ENCODE data around the gene C11orf97.

C11orf97 gene

DNA sequence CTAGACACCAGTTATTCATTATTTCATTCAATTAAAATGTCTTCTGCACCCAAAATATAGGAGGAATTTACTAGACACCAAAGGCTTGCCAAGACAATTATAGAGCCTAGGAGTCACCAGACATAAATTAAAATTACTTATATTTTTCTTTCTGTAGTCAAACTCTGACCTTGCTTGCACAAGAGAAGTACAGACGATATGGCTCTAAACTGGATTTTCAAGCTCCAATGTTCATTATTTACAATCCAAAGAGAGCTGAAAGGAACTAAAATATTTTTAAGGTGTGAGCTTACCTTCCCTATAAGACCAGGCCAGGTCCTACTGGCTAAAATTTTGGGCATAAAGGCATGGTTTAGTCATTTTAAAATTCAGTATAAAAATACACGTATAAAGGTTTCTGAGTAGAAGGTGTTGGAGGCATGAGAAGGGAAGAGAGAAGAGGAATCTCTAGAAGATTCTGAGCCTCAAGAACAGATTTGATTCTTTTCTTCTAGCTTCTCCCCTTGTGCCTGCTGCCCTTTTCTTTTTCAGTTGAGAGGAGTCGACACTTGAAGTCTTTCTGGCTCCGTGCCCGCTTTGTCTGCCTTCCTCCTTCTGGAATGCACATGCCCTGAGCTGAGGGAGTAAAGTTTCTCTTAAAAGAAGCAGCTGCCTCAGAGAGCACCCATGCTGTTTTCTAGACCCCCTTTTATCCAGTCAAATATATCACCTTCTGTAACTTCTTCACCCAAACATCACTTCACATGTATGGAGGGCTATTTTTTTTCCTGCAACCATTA lies 13.5 kb downstream of the C11orf97 start:
- no peak for DNase-seq

DNA sequence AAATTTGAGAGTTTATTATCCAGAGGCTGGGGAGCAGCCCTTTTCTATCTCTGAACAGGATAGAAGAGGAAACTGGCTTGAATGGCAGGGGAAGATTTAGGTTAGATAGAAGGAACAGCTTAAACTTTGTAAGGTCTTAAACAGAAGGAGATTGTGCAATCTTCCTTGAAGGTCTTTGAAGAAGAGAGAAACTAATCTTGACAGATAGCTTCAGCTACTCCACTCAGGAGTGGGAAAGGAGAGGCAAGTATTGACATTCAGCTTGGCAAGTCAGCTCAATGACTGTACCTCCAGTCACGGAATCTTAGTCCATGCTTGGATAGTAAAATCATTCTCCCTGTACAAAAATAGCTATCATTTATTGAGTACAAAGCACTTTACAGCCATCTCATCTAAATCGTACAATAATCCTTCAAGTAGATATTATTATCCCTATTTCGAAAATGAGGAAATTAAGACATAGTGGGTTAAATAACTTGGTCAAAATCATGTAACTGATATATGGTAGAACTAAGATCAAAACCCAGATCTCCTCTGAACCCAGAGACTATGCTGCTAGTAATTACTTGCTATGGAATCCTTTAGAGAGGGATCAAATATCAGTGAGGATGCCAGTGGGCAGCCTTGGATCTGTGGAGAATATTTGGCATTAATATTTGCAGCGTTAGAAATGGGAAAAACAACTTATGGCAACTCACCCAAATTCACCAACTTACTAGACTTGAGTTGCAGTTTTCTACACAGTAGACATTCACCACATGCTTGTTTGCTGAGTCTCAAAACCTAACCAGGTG lies 14.6 kb downstream of the C11orf97 start:
- DNase-seq = no peak

DNA sequence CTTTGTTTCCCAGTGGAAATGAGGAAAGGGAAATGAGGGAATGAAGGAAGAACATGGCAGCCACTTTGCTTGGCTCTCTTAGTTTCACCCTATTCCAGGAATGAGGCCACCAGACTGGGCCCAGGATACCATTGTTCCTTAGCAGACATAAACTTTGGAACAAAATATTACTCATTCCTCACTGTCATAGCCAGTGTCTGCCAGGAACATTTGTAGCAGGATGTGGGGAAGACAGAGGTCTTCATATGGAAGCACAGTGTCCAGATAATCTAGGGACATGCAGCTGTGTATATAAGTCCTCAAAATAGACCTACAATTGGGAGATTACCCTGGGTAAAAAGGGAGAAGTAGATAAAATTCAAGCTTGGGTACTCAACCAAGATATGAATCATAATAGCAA lies 16.3 kb downstream of the C11orf97 start:
- no peak for DNase-seq

DNA sequence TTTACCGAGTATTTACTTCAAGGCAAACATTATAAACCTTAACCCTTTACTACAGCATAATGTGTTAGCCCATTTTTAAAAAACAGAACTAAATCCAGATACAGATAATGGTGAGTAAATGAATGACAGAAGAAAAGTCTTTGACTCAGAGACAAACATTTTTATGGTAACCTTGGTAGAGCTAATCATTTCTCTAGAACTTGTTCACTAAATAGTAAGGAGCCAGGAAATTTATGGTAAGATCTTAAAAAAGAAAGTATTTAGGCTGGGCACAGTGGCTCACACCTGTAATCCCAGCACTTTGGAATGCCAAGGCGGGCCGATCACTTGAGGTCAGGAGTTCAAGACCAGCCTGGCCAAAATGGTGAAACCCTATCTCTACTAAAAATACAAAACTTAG lies 19.9 kb downstream of the C11orf97 start:
- no peak for DNase-seq

DNA sequence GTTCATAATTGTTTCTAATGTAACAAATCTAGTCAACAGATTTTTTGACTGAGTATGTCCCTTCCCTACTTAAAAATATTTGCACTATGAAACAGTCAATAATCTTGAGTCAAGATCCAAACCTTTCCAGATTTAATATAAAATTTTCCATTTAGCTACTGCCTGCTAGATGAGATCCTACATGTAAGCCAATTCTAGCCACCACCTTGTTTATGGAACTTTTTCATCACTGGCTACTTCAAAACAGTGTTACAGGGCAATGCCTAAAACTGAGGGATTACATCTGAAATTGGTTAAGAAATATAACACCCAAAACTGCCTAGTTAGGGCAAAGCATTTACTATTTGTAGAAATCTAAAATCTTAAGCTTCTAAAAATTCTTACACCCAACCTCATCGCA lies 20.9 kb downstream of the C11orf97 start:
- no peak for DNase-seq

DNA sequence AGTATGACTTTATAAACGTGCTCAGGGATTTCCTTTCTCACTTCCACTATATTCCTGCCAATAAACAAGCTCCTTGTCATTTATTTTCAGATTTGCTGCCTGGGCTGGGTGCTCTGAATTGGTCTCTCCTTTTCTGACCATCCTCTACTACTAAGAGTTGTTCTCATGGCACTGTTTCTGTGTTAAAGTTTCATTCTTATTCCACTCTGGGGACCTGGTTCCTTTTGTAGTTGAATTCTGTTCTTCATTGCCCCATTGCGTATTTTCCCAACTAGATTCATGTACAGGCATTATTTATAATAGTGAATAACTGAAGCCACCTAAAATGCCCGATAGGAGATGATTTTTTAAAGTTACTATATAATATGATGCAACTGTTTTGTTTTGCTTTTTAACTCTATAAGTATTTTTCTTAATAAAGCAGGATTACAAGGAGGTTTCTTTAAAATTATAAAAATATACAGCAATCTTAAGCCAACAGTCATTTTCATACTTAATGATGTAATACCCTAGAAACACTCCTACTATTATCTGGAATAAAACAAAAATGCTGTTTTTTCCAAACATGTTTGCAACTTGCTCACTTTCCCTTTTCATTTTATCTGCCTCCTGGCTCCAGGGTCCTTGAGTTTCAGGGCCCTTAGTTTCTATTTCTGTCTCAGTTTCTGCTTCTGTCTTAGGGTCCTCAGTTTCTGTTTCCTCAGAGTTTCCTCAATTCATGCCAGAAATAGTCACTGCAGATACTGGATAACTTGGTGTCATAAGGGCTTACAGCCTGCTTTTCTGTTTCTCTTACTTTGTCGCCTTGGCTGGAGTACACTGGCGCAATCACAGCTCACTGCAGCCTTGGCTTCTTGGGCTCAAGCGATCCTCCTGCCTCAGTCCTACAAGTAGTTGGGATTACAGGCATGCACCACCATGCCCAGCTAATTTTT lies 21.7 kb downstream of the C11orf97 start:
- no peak for DNase-seq

DNA sequence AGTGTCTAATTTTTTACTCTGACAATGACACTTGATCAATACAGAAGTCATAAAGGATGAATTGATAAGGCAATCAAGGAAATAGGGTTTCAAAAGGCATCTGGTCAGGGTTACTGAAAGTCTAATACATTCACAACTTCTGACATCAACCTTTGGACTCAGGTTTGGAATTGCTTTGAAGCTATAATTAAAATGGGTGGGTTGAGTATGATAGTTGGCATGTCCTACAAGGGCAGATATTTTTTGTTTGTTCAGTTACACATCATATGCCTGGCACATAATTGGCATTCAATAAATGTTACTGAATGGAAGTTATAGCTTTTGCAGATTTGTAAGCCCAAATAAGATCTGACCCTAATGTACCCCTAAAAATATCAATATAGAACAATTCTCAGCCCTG lies 24.1 kb downstream of the C11orf97 start:
- no peak for DNase-seq

DNA sequence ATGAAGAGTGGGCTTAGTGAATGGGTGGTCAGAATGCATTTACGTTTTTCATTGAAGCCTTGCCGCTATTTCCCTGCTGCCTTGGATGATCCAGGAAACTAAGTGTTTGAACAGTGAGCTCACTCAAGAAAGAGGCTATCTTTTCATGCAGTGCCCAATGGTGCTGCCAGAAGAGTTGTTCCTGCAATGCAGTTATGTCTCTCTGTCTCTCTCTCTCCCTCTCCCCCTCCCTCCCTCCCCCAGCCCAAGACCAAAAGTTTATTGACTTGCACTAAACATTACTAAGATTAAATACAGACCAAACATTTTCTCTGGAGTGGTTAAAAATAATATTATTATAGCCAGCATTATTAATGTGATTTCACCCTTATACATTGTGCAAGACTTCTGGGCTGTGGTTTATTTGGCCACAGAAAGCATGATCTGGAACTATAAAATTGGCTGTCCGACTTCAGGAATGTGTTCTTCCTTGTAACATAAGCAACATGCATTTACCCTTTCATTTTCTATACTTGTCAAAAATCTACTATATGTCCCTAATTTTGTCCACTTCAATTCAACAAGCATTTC lies 24.9 kb downstream of the C11orf97 start:
- DNase-seq = no peak

DNA sequence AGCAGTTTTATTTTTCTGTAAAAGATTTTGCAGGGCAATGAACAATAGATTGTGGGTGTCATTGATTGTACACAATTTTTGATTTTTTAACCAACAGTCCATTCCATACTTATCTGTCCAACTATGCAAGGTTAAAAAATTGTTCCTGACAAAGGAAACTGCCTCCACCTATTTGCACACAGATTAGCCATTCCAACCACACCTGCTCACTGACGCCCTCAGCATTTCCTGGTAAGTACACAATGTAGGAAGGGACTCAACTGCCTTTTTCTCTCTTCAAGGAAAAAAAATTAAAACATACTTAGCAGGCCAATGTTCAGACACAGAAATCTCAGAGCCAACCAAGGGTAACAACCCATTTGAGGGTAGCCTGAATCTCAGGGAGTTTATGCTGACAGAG lies 27.2 kb downstream of the C11orf97 start:
- peak in 1 of 2 experiments; percentile 15 for DNase-seq

DNA sequence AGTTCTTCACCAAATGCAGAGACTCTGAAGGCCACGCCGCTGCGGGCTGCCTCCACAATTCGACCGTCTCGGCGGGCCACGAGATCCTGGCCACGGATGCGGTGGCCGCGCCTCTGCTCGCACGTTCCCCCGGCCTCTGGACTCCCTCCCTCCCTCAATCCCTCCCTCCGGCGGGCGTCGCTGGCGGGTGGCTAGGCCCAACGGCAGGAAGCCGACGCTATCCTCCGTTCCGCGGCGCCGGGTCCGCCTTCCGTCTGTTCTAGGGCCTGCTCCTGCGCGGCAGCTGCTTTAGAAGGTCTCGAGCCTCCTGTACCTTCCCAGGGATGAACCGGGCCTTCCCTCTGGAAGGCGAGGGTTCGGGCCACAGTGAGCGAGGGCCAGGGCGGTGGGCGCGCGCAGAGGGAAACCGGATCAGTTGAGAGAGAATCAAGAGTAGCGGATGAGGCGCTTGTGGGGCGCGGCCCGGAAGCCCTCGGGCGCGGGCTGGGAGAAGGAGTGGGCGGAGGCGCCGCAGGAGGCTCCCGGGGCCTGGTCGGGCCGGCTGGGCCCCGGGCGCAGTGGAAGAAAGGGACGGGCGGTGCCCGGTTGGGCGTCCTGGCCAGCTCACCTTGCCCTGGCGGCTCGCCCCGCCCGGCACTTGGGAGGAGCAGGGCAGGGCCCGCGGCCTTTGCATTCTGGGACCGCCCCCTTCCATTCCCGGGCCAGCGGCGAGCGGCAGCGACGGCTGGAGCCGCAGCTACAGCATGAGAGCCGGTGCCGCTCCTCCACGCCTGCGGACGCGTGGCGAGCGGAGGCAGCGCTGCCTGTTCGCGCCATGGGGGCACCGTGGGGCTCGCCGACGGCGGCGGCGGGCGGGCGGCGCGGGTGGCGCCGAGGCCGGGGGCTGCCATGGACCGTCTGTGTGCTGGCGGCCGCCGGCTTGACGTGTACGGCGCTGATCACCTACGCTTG lies 31.7 kb downstream of the C11orf97 start, which contains the start of gene FUT4:
Gene FUT4, plus strand, starts transcription at position 227 of the 951 bp plus-strand sequence. Its CDS starts 213 bp downstream, at position 440.
- DNase-seq = peak; percentile 78 to 97

DNA sequence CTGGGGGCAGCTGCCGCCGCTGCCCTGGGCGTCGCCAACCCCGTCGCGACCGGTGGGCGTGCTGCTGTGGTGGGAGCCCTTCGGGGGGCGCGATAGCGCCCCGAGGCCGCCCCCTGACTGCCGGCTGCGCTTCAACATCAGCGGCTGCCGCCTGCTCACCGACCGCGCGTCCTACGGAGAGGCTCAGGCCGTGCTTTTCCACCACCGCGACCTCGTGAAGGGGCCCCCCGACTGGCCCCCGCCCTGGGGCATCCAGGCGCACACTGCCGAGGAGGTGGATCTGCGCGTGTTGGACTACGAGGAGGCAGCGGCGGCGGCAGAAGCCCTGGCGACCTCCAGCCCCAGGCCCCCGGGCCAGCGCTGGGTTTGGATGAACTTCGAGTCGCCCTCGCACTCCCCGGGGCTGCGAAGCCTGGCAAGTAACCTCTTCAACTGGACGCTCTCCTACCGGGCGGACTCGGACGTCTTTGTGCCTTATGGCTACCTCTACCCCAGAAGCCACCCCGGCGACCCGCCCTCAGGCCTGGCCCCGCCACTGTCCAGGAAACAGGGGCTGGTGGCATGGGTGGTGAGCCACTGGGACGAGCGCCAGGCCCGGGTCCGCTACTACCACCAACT lies 32.5 kb downstream of the C11orf97 start:
- DNase-seq = peak in 1 of 2 experiments; percentile 73

DNA sequence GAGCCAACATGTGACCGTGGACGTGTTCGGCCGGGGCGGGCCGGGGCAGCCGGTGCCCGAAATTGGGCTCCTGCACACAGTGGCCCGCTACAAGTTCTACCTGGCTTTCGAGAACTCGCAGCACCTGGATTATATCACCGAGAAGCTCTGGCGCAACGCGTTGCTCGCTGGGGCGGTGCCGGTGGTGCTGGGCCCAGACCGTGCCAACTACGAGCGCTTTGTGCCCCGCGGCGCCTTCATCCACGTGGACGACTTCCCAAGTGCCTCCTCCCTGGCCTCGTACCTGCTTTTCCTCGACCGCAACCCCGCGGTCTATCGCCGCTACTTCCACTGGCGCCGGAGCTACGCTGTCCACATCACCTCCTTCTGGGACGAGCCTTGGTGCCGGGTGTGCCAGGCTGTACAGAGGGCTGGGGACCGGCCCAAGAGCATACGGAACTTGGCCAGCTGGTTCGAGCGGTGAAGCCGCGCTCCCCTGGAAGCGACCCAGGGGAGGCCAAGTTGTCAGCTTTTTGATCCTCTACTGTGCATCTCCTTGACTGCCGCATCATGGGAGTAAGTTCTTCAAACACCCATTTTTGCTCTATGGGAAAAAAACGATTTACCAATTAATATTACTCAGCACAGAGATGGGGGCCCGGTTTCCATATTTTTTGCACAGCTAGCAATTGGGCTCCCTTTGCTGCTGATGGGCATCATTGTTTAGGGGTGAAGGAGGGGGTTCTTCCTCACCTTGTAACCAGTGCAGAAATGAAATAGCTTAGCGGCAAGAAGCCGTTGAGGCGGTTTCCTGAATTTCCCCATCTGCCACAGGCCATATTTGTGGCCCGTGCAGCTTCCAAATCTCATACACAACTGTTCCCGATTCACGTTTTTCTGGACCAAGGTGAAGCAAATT lies 33.3 kb downstream of the C11orf97 start:
- DNase-seq = no peak

DNA sequence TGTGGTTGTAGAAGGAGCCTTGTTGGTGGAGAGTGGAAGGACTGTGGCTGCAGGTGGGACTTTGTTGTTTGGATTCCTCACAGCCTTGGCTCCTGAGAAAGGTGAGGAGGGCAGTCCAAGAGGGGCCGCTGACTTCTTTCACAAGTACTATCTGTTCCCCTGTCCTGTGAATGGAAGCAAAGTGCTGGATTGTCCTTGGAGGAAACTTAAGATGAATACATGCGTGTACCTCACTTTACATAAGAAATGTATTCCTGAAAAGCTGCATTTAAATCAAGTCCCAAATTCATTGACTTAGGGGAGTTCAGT lies 33.9 kb downstream of the C11orf97 start:
- peak in 1 of 2 experiments; percentile 15 for DNase-seq

DNA sequence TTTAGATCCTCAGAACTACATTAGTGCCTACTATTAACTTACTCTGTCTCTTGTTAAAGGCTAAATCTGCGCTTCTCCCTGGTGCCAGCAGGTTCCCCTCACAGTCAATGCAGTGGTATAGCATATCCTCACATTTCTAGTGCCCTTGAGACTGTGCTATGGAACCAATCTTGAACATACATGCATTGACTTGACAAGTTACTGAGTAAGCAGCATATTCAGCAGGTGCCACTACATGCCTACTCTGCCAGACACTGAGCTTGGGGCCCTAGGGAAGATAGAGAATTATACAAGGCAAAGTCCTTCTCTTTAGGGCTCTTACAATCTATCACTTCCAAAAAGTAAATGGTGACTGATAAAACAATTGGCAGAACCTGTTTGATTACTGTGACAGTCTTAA lies 34.6 kb downstream of the C11orf97 start:
- DNase-seq = peak in 1 of 2 experiments; percentile 21

DNA sequence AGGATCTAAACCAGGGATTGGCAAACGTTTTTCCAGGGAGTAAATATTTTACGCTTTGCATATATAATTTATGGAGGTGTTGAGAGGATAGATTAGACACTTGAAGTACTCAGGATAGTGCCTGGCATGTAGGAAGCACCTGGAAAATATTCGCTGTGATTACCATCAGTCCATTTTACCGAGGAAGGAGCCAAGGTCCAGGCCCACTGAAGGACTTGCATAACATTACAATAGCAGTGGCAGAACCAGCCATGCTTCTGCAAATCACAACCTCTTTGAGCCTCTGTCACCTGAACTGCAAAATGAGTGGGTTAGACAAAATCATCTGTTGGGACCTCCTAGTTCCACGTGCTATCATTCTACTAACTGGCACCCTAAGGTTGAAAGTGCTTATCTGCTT lies 36.9 kb downstream of the C11orf97 start:
- DNase-seq = no peak

DNA sequence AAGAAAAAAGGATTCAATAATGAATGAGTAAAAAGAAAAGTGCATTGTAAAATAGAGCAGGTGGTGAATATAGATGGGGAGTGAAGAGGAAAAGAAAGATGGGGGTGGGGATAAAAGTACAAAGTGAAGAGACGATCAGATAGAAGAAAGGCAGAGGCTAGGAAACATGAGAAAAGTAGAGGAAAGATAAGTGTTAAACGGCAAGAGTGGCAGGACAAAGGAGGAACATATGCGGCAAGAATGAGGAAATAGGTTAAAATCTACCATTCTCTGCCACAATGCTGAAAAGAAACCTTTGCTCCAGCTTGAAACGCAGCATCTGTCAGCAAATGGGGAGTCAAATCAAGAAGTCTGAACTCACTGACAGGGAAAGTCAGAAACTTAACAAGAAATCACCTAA lies 38.3 kb downstream of the C11orf97 start:
- no peak for DNase-seq

DNA sequence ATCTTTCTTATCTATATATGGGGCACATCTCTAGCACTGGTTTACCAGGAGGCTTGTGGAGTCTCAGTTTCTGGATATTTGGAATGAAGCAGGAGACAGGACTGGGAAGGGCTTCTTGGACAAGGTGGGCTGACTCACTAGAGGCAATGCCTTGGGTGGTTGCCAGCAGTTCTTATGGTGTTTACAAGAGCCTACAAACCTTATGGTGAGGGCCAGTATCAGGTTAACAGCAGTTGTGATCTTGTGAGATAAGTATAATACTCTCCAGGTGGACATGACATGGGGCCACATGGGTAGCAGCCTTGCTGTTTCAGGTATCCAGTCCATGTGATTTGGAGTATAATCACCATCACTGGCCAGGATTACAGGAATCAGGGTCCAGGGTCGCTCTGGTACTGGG lies 41.7 kb downstream of the C11orf97 start:
- no peak for DNase-seq

DNA sequence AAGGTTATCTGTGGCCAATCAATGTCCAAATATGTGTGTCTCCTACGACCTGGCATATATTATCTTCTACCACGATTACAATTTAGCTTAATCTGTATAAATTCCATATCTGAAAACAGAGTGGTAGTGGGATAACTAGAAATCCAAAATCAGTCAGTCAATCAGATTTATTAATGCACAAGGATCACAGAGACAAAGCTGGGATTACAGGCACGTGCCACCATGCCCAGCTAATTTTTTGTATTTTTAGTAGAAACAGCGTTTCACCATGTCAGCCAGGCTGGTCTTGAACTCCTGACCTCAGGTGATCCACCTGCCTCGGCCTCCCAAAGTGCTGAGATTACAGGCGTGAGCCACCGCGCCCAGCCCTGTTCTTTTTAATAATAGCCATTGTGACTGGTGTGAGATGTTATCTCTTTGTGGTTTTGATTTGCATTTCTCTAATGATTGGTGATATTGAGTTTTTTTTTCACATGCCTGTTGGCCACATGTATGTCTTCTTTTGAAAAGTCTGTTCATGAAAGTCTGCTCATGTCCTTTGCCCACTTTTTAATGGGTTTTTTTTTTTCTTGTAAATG lies 43.6 kb downstream of the C11orf97 start:
- peak; percentile 51 to 57 for DNase-seq

DNA sequence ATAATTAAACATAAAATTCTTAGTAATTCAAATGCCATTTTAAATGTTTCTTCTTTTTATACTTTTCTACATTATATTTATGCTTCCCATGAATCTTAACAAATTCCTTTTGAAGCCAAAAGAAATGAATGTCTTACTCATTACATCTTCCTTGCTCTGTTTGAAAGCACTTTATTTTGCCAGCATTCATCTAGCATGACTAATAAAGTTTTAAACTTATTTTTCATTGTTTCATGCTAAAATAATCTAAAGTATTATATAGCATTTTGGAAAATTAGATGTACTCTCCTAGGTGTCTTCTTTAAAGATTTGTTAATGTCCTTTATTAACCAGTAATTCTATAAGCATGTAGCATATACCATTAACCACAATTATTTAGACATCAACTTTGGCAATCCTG lies 45.2 kb downstream of the C11orf97 start:
- DNase-seq = no peak

DNA sequence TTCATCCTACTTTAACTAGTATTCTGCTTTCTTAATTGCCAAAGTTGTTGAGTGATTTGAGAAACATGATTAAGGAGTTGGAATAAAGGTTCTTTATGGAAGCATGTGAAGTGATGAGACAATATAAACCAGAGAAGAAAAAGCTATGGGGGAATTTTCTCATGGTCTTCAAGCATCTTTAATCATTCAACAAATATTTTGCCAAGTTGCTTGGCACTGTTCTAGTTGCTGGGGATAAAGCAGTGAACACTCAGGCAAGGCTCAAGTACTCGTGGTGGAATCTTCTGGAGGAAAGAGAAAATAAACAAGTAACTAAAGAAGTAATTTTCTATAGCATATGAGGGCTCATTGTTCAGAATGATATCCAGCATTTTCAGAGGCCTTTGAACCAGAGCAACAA lies 45.7 kb downstream of the C11orf97 start:
- DNase-seq = no peak

Measured in NCI-H526 (cell line).